ENCODE measurements around the gene NFKB2. TPM values are rescaled to one million over a fixed set of nuclear protein-coding genes. Genes with fewer than 3 reads are reported as not detected.

The NFKB2 gene
- total RNA-seq, 1 experiment from 2014 or later: 27.6 TPM

DNA sequence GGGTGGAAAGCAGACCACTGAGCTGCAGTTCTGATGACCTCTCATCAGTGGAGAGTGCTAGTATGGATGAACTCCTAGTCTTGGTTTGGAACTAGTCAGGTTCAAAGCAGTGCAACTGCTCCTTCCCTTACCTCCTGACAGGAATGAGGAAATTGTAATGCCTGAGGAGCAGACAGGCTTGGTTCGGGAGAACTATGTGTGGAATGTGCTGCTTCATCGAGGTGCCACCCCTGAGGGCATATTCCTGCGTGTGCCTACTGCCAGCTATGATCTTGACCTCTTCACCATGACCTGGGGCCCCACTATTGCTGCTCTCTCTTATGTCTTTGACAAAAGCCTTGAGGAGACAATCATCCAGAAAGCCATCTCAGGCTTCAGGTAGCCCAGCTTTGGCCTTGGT lies 27.4 kb upstream of the NFKB2 start:
- POLR2A ChIA-PET: no interaction called here
- Mint-ChIP-seq H3K9me3 (peaks cover 5% of the 10 kb centered on the region), H3K4me3 (no peak overlapping the region), H3K36me3 (peaks cover 74% of the 10 kb centered on the region), H3K27me3 (ENCODE audit: low read depth) (no peaks in the 10 kb centered on the region), H3K4me1 (no peaks in the 10 kb centered on the region), H3K27ac (no peak overlapping the region)
- ATAC-seq (no peak), DNase-seq (ENCODE audit: low spot score) (no peak)
- TF ChIP-seq MXD4 (CRISPR knock-in tag; IDR thresholded peaks at IDR 0.05; ENCODE audit: borderline replicate concordance) (no peak), ZNF121 (CRISPR knock-in tag; IDR thresholded peaks at IDR 0.05) (no peak), NR1H2 (CRISPR knock-in tag; IDR thresholded peaks at IDR 0.05) (no peak), ZNF396 (CRISPR knock-in tag; IDR thresholded peaks at IDR 0.05; ENCODE audit: borderline replicate concordance) (no peak), ZNF281 (CRISPR knock-in tag; IDR thresholded peaks at IDR 0.05) (no peak), ZNF317 (CRISPR knock-in tag; IDR thresholded peaks at IDR 0.05; ENCODE audit: borderline replicate concordance, low read depth) (no peak), SOX15 (CRISPR knock-in tag; IDR thresholded peaks at IDR 0.05) (no peak), ZNF232 (CRISPR knock-in tag; IDR thresholded peaks at IDR 0.05) (no peak), IRF1 (CRISPR knock-in tag; IDR thresholded peaks at IDR 0.05) (no peak), ETV6 (CRISPR knock-in tag; IDR thresholded peaks at IDR 0.05) (no peak), ZNF263 (CRISPR knock-in tag; IDR thresholded peaks at IDR 0.05; ENCODE audit: low read depth) (no peak), MYBL2 (CRISPR knock-in tag; IDR thresholded peaks at IDR 0.05) (no peak), ZNF512 (CRISPR knock-in tag; IDR thresholded peaks at IDR 0.05; ENCODE audit: borderline replicate concordance) (no peak), GRHL2 (CRISPR knock-in tag; IDR thresholded peaks at IDR 0.05; ENCODE audit: insufficient replicate concordance, severe bottlenecking) (no peak)
- CTCF ChIA-PET: interaction anchor here (1.0 to 1.4 kb wide), 2 partner anchors 16 to 138 kb away, joined by 3 to 4 read pairs; no protein-coding TSS in a partner anchor

- no peaks in the 10 kb centered on the region for H3K4me1 Mint-ChIP-seq
- H3K27me3 Mint-ChIP-seq (ENCODE audit: low read depth): no peaks in the 10 kb centered on the region
- ChIA-PET CTCF (interaction anchor here (1.1 to 1.3 kb wide), 2 partner anchors 13 to 202 kb away, joined by 3 to 4 read pairs; no protein-coding TSS in a partner anchor), POLR2A (no interaction called here)
- no peak overlapping the region for H3K27ac Mint-ChIP-seq
- peaks cover 5% of the 10 kb centered on the region for H3K9me3 Mint-ChIP-seq
- ATAC-seq (no peak), DNase-seq (ENCODE audit: low spot score) (no peak)
- no peak overlapping the region for H3K4me3 Mint-ChIP-seq
- H3K36me3 Mint-ChIP-seq: peaks cover 66% of the 10 kb centered on the region
- TF ChIP-seq FOXK1 (CRISPR knock-in tag; IDR thresholded peaks at IDR 0.05) (no peak), E2F4 (CRISPR knock-in tag; IDR thresholded peaks at IDR 0.05; ENCODE audit: borderline replicate concordance, low read depth) (no peak), CREM (CRISPR knock-in tag; IDR thresholded peaks at IDR 0.05) (no peak), CDX4 (CRISPR knock-in tag; IDR thresholded peaks at IDR 0.05; ENCODE audit: borderline replicate concordance) (no peak), NFYB (CRISPR knock-in tag; conservative IDR thresholded peaks at IDR 0.05; ENCODE audit: low read depth) (no peak), EMX1 (CRISPR knock-in tag; IDR thresholded peaks at IDR 0.05) (no peak)
- TF ChIP-seq, protein P1, sequence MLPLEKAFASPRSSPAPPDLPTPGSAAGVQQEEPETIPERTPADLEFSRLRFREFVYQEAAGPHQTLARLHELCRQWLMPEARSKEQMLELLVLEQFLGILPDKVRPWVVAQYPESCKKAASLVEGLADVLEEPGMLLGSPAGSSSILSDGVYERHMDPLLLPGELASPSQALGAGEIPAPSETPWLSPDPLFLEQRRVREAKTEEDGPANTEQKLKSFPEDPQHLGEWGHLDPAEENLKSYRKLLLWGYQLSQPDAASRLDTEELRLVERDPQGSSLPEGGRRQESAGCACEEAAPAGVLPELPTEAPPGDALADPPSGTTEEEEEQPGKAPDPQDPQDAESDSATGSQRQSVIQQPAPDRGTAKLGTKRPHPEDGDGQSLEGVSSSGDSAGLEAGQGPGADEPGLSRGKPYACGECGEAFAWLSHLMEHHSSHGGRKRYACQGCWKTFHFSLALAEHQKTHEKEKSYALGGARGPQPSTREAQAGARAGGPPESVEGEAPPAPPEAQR (CRISPR knock-in tag; IDR thresholded peaks at IDR 0.05): no peak
- TF ChIP-seq, protein P2, sequence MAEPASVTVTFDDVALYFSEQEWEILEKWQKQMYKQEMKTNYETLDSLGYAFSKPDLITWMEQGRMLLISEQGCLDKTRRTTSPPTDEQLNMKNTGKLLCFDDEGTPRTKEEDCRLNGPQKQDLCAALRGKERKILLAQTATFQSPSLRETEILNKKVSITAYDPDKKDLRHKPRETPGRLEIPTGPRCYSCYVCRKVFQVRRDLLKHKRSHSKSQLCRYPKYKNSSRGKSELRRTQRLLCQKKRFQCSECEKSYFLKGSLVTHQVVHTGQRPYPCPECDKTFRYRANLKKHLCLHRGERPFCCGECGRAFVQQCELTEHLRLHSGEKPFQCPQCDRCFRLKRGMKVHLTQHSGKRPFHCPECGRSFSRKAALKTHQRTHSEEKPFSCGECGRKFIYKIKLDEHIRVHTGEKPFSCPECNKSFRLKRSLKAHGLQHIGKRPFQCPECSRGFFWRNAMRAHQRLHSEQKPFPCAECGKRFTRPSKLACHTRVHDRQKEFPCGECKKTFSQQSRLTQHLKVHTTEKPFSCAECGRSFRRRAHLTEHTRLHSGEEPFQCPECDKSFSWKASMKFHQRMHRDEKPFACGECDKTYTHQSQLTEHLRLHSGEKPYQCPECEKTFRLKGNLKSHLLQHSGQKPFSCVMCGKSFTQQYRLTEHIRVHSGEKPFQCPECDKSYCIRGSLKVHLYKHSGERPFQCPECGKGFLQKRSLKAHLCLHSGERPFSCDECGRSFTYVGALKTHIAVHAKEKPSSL (CRISPR knock-in tag; conservative IDR thresholded peaks at IDR 0.05): no peak
These were observed 24.2 kb upstream of the NFKB2 start for GRCh38 chr10:102371295-102371694.

Data from WTC11 (cell line).